OCI-LY3 (cell line): ENCODE results near the gene ZNF106.

ENCODE experiments used
- EZH2phosphoT487 ChIP-seq: fragments of 200-600 bp; shearing (Covaris generic); IDR thresholded peaks from 2 replicates; pipeline ENCODE4 v1.6.1; 2018; ENCODE audit warnings: antibody characterized with exemption, mixed run types, low read depth
- TF ChIP-seq, protein P1 (sequence below): fragments of 200-600, 300-600 bp; sonication (generic); IDR thresholded peaks from 2 replicates; pipeline ENCODE4 v1.5.1; 2014; ENCODE audit warnings: antibody characterized with exemption, low read length, low read depth

GRCh38 chr15:42465520-42466259 is 25.3 kb downstream of the ZNF106 start:
- TF ChIP-seq, protein P1, sequence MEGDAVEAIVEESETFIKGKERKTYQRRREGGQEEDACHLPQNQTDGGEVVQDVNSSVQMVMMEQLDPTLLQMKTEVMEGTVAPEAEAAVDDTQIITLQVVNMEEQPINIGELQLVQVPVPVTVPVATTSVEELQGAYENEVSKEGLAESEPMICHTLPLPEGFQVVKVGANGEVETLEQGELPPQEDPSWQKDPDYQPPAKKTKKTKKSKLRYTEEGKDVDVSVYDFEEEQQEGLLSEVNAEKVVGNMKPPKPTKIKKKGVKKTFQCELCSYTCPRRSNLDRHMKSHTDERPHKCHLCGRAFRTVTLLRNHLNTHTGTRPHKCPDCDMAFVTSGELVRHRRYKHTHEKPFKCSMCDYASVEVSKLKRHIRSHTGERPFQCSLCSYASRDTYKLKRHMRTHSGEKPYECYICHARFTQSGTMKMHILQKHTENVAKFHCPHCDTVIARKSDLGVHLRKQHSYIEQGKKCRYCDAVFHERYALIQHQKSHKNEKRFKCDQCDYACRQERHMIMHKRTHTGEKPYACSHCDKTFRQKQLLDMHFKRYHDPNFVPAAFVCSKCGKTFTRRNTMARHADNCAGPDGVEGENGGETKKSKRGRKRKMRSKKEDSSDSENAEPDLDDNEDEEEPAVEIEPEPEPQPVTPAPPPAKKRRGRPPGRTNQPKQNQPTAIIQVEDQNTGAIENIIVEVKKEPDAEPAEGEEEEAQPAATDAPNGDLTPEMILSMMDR, result no peak
- no peak for TF ChIP-seq EZH2phosphoT487
